Hematopoietic multipotent progenitor cell treated with erythropoietin and hydrocortisone succinate and interleukin-3 and kit ligand, for 8 days (in vitro differentiated cells): ENCODE data around the gene CFAP45.

ENCODE experiments used
- DNase-seq: peaks from one replicate; pipeline ENCODE4 v3.0.0-alpha.2; 2015

The CFAP45 gene

DNA sequence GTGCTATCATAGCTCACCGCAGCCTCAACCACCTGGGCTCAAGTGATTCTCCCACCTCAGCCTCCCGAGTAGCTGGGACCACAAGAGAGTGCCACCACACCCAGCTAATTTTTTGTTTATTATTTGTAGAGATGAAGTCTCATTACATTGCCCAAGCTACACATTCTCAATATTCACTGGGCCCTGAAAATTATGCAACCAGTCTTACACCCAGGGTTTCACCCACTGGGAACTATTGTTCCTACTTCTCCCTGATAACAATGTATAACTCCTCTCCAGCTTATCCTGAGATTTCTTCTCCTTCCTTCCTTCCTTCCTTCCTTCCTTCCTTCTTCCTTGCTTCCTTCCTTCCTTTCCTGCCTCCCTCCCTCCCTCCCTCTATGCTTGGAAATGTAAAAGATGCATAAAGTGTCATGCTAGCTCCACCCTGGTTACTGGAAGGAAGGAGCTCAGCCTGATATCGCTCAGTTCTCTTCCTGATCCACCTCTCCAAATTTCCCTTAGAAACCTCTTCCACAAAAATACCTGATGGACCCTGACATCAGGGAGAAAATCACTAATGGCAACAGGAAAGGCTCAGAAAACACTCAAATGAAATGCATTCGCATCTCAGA is 26.3 kb downstream of the CFAP45 start:
- no peak for DNase-seq

- DNase-seq: no peak
Observed at GRCh38 chr1:159872891-159873290, 27.1 kb downstream of the CFAP45 start.

GRCh38 chr1:159870704-159871103 is 29.3 kb downstream of the CFAP45 start:
- DNase-seq: no peak

GRCh38 chr1:159869607-159870006 is 30.4 kb downstream of the CFAP45 start:
- DNase-seq: peak; percentile 24

DNA sequence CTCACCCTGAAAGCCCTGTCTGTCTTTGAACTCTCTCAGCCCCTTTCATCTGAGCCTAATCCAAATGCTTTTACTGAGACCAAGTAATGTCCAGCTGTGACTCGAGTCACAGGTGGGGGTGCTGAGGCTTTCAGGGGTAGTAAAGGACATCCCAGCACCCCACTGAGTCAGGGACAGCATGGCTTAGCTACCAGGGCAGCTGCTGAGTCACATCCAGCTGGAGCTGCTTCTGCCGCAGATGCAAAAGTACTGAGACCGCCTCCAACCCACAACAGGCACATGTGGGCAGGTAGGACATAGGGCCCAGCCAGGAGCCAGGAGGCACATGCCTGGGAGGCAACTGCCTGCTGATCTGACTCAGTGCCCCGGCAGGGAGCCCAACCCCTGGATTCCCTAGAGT is 30.8 kb downstream of the CFAP45 start:
- DNase-seq: no peak

DNA sequence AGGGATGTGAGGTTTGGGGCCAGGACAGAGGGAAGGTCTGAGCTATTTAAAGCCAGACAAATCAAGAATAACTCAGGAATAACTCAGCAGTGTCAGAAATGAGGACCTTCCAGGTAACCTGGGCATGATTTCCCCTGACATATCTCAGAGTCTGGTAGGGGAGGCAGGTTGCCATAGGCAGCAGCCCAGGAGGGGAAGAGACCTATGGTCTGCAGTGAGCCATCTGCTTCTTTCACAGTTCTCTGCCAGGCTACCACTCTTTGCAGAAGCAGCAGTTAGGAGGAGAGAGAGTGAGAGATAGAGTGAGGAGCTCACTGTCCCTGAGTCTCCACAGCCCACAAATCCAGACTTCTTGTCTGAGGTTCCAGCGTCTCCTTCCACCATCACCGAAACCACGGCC is 31.2 kb downstream of the CFAP45 start:
- no peak for DNase-seq

GRCh38 chr1:159867664-159868026 is 32.3 kb downstream of the CFAP45 start:
- DNase-seq: no peak

- no peak for DNase-seq
Observed at GRCh38 chr1:159866905-159867663, 32.9 kb downstream of the CFAP45 start.

DNA sequence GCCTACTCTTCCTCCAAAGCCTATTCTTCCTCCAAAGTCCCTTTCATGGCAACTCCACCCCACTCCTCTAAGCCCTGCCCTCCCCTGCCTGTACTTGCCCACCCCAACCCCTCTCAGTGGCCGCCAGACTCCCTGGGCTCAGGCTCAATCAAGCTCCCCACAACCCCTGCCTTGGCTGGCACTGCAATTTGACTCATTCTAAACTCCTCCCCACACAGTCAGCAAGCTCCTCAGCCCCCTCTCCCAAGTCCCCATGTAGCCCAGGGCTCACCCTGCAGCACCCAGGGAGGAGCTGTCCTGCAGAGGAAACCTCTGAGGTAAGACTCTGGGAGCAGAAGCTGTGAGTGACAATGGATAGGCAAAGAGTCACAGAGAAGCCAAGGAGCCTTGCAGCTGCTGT is 33.9 kb downstream of the CFAP45 start:
- DNase-seq: no peak

DNA sequence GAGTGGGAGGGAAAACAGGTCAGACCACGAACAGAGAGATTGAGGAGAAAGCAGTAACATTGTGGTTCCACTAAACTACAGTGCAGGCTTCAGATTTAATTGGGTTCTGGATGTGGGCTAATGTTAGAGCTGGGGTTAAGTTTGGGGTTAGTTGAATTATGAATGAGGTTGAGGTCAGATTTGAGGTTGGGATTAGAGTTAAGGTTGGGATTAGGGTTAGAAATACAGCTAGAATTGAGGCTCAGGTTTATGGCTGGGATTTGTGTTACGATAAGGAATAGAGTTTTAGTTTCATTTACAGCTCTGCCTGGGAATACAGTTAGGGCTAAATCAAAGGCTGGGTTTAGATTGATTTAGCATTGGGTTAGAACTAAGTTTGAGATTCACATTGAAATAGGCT is 35.7 kb downstream of the CFAP45 start:
- DNase-seq: no peak

DNA sequence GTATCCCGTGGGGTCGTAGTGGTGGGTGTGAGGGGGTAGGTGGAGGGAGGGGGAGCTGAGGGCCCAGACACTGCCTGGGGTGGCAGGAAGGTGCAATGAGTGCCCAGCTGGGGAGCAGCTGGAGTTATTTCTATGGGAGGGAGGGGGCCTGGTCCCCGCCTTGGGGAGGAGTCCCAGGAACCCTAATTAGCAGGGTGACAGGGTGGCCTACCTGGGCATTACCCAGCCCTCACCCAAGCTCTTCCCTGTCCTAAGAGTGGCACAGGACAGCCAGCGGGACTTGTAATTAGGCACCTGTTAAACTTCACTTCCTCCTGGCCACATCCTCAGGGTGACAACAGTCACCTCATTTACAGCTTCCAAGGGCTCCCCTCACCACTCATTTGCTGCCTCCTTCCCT is 37.4 kb downstream of the CFAP45 start, which contains the start of gene VSIG8:
VSIG8 (minus strand) TSS at position 101 of the 400 bp plus-strand sequence. CDS start 136 bp downstream, outside the sequence.
- no peak for DNase-seq

DNA sequence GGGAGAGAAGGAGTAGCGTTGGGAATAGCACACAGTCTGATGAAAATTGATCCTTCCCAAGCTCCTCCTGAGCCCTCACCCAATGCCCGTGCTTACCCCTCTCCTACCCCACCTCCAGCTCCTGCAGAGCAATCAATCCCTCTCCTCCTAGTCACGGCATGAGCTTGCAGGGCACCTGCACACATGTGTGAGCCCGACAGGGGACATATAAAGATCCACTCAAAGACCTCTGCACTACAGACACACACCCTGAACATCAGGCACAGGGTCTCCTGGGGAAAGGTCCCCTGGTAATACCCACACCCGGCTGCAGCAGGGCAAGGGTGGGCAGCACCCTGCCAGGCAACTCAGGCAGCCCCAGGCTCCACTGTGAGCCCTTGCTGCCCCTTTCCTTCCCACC is 37.9 kb downstream of the CFAP45 start:
- DNase-seq: no peak

DNA sequence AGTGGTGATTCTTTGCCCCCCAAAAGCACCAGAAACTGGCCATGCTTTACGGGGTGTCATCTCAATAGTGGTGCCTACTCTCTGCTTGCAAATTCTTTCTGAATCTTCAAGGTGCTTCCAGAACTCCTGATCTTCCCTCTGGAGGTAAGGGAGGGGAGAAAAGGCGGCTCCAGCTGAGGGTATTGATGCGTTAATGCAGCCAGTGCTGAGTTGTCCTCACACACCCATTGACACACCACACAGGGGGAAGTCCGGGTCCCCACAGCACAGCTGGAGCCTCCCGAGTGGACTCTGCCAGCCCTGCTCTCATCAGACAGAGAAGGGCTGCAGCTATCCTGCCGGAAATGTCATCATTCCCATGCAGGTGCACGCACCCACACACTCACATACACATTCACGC is 38.7 kb downstream of the CFAP45 start:
- DNase-seq: no peak

GRCh38 chr1:159860456-159860855 is 39.5 kb downstream of the CFAP45 start:
- DNase-seq: no peak

DNA sequence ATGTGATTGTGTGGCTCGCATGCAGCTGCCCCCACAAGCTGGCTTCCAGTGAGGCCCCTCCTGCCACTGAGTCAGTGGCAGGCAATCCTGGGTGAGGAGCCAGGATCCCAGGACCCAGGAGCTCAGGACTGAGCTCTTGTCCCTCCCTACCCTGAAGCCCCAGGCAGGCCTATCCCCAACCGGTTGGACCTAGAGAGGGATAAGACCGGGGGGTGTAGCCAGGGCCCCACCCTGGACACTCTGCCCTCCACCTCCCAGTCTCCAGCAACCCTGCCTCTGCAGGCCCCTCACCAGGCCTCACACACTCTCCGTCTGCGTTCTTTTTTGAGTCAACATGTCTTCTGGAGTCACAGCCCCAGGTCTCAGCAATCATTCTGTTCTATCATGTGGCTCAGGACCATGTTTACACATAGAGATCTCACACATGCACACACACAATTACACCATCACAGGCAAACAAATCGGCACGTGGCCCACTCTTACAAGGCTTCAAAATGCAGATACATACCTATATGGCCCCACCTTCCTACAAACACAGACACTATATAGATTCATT is 40.1 kb downstream of the CFAP45 start:
- DNase-seq: no peak

DNA sequence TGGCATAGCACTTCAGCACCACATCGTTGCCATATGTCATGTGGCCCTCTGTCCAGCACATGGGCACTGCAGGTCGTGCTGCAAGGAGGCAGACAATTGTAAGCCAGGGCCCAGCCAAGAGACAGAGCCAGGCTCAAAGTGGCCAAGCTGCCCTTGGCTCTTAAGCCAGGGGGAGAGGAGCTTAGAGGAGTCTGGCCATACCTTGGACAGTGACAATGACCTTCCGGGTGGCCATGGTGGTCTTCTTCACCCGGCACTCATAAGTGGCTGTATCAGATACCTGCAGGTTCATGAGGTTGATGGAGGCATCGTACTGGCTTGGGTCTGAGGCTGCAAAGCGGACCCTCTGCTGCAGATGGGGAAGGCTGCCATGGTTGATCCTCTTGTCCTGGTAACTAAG is 42.1 kb downstream of the CFAP45 start:
- DNase-seq: no peak

DNA sequence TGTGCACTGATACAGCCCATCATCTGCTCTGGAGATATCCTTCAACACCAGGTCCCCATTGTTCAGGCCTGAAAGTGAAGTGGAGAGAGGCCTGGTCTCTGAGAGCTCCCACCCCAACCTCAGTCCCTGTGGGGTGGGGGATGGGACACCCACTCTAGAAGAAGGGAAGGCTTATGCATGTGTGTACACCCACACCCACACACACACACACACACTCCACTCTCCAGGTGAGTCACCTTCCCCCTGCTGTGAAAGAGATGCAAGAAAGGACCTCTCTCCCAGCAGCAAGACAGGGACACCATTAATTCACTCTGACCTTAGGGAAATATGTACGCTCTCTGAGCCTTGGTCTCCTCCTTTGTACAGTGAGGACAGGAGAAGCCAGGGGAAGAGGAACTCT is 43.4 kb downstream of the CFAP45 start:
- DNase-seq: no peak

DNA sequence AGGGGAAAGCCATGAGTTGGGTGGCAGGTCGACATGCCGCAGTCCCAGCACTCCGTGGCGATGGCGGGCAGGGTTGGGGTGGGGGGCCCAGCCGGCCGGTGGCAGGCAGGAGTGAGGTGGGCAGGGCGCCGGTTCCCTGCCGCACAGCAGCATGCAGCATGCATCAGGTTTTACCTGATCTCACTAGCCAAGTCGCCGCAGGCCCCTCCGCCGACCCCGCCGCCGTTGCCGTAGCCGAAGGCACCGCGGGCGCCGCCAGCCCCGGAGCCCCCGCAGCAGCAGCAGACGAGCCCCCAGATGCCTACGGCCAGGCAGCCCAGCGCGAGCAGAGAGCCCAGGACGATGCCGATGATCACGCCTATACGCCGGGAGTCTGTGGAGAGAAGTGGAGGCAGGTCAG is 44.3 kb downstream of the CFAP45 start:
- no peak for DNase-seq

GRCh38 chr1:159854693-159855192 is 45.2 kb downstream of the CFAP45 start:
- peak; percentile 73 for DNase-seq

DNA sequence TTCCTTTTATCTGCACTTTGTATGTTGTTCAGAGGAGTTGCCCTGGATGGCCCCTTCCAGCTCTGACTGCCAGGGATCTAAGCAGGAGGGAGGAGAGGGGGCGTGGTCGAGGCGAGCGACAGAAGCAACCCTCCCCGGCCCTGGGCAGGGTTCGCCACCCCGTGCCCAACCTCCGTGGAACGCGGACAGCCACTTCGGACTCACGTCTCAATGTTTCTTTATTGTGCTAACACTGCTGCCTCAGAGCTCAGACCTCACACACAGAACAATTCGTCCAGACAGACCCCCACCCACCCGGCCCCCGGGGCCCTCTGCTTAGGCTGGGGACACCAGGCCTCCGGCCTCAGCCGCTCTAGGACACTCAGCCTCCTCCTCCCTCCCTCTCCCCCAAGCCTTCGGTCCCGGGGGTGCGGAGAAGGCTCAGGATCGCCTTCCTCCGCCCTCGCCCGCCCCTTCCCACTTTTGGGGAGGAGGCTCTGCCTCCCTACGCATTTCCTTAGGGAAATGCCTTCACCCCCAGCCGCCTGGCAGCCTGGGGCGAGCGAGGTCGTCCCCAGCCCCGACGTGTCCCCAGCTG is 45.8 kb downstream of the CFAP45 start:
- peak; percentile 19 for DNase-seq

DNA sequence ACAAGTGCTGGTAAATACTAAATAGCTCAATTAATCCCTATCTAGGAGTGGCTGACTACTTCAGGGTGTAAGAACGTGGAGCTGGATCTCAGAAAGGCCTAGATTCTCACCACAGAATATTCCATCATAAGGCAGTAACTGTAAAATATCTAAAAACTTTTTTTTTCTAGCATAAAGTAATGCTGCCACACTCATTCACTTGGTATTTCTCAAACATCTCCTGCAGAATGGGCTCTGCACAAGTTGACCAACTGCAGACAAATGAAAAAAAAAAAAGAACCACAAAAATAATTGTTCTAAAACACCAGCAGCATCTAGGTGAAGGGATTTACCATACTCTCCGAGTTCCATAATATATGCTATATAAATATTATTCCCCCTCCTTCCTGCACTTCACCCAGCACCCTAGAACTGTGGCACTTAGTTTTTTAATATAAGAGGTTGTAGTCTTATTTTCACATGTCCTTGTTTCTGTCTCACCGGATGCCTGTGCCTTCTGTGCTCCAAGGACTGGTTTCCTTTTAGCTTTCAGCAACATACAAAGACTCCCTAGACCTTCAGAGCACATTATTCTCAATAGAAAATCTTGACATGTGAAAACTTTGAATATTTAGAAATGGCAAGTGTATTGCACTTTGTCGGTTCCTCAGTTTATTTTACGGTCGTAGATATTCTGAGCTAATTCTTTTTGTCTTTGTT is 46.4 kb downstream of the CFAP45 start:
- DNase-seq: no peak

DNA sequence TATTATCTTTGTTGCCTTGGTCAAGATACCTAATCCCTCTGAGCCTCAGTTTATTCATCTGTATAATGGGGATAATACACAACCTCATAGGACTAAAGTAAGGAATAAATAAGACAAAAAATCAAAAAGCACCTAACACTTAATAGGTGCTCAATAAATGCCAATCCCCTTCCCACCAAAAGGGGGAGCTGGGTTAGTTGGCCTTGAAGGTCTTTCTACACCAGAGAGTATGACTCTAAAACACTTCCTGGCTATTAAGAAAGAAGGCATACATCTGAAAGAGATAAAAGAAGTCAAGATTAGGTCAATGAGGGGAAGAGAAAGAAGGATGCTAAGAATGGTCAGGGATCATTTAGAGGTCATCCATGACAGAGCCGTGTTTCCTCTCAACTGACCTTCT is 48.6 kb downstream of the CFAP45 start:
- peak; percentile 43 for DNase-seq
